GM12872 (cell line): ENCODE measurements around the gene TMEM179.

Source experiments
- TF ChIP-seq, protein P1 (sequence below): IDR thresholded peaks from 3 replicates; pipeline ENCODE4 v1.5.1; 2011; ENCODE audit warnings: low read depth, mild to moderate bottlenecking, low read length, moderate library complexity; ENCODE audit not compliant: insufficient read depth

Gene TMEM179

GRCh38 chr14:104567957-104568225, 36.7 kb downstream of the TMEM179 start:
- TF ChIP-seq, protein P1, sequence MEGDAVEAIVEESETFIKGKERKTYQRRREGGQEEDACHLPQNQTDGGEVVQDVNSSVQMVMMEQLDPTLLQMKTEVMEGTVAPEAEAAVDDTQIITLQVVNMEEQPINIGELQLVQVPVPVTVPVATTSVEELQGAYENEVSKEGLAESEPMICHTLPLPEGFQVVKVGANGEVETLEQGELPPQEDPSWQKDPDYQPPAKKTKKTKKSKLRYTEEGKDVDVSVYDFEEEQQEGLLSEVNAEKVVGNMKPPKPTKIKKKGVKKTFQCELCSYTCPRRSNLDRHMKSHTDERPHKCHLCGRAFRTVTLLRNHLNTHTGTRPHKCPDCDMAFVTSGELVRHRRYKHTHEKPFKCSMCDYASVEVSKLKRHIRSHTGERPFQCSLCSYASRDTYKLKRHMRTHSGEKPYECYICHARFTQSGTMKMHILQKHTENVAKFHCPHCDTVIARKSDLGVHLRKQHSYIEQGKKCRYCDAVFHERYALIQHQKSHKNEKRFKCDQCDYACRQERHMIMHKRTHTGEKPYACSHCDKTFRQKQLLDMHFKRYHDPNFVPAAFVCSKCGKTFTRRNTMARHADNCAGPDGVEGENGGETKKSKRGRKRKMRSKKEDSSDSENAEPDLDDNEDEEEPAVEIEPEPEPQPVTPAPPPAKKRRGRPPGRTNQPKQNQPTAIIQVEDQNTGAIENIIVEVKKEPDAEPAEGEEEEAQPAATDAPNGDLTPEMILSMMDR, result no peak

- TF ChIP-seq, protein P1, result no peak
Measured at GRCh38 chr14:104567141-104567956, 37.2 kb downstream of the TMEM179 start.

- TF ChIP-seq, protein P1, result no peak
Measured at GRCh38 chr14:104564744-104565679, 39.6 kb downstream of the TMEM179 start.

- TF ChIP-seq, protein P1, result peak; percentile 75
Measured at GRCh38 chr14:104563742-104564615, 40.6 kb downstream of the TMEM179 start.

- TF ChIP-seq, protein P1, result no peak
Measured at GRCh38 chr14:104563191-104563741, 41.3 kb downstream of the TMEM179 start.

DNA sequence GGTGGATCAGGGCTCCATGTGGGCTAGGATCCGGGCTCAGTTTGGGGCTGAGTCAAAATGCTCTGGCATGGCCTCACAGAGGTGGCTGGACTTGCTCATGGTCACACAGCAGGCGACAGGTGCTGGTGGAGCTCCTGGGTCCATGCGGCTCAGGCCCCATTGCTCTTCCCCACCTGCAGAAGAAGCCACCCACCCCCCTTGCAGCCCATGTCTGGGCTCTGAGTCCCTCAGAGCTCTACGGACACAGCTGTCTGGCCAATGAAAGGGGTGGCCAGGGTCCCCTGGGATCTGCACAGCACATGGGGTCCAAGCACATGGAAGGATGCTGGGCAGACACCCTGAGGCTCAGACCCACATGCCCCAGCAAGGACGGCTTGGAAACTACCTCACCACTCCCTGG, 42.0 kb downstream of the TMEM179 start:
- TF ChIP-seq, protein P1, result no peak
